Fibroblast of skin of abdomen (primary cell): ENCODE measurements around the gene RALGDS.
"Not testable (repeated sequence)": the region's sequence is repeated elsewhere in the genome, so short reads cannot be mapped to it uniquely, and the experiment has no call there.

Experiments used
- DNase-seq: peaks from one replicate; pipeline ENCODE4 v3.0.0-alpha.2; 2013

Gene RALGDS

DNA sequence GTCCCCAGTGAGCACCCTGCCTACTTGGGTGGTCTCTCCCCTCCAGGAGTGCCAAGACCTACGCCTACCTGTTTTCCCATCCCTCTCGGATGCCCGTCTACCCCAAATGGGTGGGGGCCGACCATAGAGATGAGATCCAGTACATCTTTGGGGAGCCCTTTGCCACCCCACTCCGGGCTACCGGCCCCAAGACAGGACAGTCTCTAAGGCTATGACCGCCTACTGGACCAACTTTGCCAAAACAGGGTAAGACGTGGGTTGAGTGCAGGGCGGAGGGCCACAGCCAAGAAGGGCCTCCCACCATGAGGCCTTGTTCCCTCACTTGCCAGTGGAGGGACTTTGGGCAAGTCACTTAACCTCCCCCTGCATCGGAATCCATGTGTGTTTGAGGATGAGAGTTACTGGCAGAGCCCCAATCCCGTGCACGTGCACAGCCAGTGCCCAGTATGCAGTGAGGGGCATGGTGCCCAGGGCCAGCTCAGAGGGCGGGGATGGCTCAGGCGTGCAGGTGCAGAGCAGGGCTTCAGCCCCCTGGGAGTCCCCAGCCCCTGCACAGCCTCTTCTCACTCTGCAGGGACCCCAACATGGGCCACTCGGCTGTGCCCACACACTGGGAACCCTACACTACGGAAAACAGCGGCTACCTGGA lies 34.7 kb downstream of the RALGDS start:
- DNase-seq: not testable (repeated sequence)

DNA sequence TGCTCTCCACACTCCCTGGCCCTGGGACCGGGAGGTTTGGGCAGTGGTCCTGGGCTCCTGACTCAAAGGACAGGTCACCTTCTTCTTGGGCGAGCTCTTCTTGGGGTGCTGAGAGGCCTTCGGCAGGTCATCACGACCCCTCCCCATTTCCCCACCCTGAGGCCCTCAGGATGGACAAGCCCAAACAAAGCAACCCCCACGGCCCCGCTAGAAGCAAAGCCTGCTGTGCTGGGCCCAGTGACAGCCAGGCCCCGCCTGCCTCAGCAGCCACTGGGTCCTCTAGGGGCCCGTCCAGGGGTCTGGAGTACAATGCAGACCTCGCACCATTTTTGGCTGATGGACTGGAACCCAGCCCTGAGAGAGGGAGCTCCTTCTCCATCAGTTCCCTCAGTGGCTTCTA lies 37.4 kb downstream of the RALGDS start:
- DNase-seq: not testable (repeated sequence)

DNA sequence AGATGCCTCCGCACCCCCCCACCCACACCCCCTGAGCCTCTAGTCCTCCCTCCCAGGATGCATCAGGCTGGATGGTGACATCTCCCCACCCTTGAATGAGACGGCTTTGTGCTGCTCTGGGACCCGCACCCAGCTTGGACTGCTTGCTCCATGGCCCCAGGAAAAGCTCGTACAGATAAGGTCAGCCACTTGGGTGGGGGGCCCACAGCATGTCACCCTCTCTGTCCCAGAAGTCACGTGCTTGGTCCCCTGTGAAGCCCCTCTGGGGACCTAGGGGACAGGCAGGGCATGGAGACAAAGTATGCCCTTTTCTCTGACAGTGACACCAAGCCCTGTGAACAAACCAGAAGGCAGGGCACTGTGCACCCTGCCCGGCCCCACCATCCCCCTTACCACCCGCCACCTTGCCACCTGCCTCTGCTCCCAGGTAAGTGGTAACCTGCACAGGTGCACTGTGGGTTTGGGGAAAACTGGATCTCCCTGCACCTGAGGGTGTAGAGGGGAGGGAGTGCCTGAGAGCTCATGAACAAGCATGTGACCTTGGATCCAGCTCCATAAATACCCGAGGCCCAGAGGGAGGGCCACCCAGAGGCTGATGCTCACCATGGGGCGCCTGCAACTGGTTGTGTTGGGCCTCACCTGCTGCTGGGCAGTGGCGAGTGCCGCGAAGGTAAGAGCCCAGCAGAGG lies 38.9 kb downstream of the RALGDS start:
- not testable (repeated sequence) for DNase-seq

DNA sequence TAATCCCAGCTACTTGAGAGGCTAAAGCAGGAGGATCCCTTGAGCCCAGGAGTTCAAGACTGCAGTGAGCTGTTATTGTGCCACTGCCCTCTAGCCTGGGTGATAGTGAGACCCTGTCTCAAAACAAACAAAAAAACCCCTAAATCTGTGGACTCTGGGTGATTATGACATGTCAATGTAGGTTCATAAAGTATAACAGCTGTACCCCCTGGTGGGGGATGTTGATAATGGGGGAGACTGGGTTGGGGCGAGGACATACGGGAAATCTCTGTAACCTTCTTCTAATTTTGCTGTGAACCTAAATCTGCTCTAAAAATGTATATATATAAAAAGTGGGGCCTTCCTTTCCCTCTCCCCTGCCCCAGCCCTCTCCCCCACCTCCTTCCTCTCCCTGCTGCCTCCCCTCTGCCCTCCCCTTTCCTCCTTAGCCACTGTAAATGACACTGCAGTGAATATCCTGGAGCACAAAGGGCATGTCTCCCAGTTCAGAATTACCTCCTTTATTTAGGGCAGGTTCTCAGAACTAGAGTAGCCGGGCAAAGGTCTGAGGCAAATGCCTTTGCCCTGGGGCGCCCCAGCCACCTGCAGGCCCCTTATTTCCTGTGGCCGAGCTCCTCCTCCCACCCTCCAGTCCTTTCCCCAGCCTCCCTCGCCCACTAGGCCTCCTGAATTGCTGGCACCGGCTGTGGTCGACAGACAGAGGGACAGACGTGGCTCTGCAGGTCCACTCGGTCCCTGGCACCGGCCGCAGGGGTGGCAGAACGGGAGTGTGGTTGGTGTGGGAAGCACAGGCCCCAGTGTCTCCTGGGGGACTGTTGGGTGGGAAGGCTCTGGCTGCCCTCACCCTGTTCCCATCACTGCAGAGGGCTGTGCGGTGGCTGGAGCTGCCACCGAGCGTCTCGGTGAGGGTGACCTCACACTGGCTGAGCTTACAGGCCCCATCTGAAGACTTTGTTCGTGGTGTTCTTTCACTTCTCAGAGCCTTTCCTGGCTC lies 40.0 kb downstream of the RALGDS start:
- not testable (repeated sequence) for DNase-seq

DNA sequence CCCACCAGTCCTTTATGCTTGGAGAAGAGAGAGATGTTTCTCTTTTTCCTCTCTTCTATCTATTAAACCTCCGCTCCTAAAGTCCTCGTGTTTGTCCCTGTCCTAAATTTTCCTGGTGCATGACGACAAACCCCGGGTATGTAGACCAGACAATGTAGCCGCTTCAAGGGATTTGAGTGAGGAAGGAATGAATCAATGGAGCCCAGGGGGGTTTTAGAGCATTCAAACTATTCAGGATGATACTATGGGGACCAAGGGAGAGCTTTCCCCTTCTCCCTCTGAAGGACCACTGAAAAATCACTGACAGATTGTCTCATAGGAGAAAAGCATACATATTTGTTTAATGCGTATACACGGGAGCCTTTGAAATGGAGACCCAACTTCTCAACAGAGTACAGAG lies 40.9 kb downstream of the RALGDS start:
- DNase-seq: peak; percentile 59

DNA sequence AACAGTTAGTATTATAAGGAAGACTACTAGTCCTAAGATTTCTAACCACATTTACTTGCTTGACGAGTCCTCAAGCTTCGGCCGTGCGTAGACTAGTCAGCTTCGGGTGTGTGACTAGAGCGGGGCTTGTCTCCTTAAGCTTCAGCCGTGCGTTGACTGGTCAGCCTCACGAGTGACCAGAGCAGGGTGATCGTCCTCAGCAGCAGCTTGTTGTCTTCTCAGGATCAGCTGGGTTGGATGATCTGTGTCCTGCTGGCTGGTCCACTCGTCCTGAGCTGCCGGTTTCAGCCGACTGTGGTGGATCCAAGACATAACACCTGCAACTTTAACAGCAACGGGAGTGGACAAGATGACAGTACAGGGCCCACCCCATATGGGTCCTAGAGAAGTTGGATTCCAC lies 42.6 kb downstream of the RALGDS start:
- DNase-seq: no peak

DNA sequence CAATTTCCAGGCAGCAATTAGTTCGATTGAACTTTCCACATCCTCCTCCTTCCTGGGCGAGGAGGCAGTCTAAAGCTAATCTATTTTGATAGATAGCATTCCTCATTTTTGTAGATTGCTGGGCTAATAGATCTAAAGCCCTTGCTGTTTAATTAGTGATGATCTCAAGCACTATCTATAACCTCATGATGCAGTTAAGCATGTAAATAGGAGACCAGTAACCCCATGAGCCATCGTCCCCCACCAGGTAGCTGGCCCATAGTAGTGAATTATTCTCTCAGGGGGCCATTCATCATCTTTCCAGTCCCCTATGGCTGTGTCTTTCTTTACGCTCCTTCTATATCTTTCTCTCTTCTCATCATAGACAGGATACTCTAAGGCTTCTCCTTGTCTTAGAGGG lies 44.3 kb downstream of the RALGDS start:
- no peak for DNase-seq

DNA sequence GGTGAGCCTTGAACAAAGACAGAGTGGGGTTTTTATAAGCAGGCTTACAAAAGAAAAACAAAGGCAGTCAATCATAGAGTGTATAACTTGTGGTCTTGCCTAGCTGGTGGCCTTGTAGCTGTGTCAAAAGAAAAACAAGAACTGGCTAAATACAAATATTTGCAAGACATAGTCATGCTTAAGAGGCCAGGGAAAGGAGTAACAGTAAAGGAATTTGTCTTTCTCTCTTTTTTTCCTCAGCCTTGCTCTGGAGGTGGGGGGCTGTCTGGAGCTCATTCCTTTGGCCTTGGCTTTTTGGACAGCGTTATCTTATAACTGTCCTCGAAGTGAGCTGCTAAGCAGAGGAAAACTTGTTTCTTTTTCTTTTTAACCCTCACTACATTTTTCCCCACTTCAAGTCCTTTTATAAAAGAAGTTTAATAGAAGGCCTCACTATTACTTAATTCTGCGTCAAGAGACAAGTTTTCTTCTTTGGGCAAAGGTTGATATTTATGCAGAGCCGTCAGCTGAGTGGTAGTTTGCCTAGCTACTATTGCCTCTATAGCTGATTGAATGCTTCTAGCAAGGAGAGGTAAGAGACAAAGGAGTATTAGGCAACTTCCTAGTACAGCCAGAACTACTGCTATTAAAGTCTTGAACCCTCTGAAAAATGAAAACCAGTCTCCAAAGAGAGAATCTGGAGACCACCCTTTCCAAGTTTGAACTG lies 45.0 kb downstream of the RALGDS start:
- peak; percentile 90 for DNase-seq

DNA sequence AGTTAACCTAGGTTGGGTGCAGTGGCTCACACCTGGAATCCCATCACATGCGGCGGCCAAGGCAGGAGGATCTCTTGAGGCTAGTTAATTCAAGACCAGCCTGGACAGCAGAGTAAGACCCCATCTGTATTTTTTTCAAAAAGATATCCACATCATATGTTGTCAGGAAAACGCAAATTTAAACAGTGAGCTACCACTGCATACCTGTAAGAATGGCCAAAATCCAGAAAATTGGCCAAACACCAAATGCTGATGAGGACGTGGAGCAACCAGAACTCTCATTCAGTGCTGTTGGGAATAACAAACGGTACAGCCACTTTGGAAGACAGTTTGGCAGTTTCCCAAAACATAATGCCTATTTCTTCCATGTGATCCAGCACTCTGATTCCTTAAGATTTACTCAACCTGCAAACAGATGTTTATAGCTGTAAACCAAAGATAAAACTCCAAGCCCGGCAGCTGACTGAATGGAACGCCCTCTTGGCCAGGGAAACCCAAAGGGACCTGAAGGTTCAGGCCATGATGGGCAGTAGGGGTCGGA lies 46.9 kb downstream of the RALGDS start:
- peak; percentile 69 for DNase-seq

DNA sequence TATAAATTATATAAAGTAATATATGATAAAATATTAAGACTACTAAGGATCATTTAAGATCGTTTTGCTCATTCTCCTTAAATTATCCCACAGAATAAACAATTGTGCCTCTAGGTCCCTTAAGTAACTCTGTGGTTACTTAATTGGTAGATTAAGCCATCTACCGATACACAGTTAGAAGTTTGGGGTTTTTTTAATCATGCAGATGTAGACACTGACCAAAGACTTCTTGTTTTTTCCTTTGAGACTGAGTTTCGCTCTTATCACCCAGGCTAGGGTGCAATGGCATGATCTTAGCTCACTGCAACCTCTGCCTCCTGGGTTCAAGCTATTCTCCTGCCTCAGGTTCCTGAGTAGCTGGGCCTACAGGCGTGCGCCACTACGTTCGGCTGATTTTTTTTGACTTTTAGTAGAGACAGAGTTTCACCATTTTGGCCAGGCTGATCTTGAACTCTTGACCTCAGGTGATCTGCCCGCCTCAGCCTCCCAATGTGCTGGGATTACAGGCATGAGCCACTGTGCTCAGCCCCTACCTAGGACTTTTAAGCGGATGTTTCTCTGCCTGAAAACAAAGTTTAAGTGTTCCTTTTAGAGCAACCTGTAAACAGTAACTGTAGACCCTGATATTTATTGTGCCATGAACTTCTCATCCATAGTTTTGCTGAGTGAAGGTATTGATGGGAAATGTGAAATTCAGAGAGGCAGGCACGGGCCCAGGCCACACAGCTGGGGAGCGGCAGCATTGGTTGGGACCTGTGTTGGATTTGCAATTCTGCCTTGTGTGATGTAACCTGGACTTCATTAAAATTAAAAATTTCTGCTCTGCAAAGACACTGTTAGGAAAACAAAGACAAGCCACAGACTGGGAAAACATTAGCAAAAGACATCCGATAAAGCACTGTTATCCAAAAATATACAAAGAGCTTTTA lies 47.7 kb downstream of the RALGDS start:
- DNase-seq: no peak

DNA sequence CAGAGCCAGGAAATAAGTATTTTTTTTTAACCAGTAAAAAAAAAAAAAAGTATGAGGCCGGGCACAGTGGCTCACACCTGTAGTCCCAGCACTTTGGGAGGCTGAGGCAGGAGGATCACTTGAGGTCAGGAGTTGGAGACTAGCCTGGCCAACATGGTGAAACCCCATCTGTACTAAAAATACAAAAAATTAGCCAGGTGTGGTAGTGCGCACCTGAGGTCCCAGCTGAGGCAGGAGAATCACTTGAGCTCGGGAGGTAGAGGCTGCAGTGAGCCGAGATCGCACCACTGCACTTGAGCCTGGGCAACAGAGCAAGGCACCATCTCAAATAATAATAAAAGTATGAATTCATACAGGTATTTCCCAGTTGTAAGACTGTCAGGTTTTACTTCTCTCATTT lies 48.8 kb downstream of the RALGDS start:
- DNase-seq: not testable (repeated sequence)

DNA sequence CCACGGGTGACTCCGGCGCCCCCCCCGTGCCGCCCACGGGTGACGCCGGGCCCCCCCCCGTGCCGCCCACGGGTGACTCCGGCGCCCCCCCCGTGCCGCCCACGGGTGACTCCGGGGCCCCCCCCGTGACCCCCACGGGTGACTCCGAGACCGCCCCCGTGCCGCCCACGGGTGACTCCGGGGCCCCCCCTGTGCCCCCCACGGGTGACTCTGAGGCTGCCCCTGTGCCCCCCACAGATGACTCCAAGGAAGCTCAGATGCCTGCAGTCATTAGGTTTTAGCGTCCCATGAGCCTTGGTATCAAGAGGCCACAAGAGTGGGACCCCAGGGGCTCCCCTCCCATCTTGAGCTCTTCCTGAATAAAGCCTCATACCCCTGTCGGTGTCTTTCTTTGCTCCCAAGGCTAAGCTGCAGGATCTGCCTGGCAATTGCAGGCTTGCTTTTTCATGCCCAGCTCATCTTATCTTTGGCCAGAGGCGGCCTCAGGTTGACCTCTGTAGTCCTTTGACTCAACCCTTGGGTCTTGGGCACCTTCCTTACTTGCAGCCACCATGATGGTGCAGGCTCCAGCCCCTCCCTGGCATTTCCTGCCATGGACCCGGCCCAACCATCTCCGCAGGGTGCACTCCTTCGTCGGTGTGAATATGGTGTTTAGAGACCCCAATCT lies 49.4 kb downstream of the RALGDS start:
- no peak for DNase-seq

DNA sequence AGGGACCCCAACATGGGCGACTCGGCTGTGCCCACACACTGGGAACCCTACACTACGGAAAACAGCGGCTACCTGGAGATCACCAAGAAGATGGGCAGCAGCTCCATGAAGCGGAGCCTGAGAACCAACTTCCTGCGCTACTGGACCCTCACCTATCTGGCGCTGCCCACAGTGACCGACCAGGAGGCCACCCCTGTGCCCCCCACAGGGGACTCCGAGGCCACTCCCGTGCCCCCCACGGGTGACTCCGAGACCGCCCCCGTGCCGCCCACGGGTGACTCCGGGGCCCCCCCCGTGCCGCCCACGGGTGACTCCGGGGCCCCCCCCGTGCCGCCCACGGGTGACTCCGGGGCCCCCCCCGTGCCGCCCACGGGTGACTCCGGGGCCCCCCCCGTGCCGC lies 50.1 kb downstream of the RALGDS start:
- DNase-seq: not testable (repeated sequence)

DNA sequence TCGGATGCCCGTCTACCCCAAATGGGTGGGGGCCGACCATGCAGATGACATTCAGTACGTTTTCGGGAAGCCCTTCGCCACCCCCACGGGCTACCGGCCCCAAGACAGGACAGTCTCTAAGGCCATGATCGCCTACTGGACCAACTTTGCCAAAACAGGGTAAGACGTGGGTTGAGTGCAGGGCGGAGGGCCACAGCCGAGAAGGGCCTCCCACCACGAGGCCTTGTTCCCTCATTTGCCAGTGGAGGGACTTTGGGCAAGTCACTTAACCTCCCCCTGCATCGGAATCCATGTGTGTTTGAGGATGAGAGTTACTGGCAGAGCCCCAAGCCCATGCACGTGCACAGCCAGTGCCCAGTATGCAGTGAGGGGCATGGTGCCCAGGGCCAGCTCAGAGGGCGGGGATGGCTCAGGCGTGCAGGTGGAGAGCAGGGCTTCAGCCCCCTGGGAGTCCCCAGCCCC lies 50.5 kb downstream of the RALGDS start:
- not testable (repeated sequence) for DNase-seq

DNA sequence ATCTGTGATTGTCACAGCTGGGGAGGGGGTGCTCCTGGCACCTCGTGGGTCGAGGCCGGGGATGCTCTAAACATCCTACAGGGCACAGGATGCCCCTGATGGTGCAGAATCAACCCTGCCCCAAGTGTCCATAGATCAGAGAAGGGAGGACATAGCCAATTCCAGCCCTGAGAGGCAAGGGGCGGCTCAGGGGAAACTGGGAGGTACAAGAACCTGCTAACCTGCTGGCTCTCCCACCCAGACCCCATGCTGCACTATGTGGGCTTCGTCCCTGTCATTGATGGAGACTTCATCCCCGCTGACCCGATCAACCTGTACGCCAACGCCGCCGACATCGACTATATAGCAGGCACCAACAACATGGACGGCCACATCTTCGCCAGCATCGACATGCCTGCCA lies 52.6 kb downstream of the RALGDS start:
- DNase-seq: not testable (repeated sequence)

DNA sequence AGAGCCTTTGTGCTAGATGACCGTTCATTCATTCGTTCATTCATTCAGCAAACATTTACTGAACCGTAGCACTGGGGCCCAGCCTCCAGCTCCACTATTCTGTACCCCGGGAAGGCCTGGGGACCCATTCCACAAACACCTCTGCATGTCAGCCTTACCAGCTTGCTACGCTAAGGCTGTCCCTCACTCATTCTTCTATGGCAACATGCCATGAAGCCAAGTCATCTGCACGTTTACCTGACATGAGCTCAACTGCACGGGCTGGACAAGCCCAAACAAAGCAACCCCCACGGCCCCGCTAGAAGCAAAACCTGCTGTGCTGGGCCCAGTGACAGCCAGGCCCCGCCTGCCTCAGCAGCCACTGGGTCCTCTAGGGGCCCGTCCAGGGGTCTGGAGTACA lies 53.2 kb downstream of the RALGDS start:
- no peak for DNase-seq

DNA sequence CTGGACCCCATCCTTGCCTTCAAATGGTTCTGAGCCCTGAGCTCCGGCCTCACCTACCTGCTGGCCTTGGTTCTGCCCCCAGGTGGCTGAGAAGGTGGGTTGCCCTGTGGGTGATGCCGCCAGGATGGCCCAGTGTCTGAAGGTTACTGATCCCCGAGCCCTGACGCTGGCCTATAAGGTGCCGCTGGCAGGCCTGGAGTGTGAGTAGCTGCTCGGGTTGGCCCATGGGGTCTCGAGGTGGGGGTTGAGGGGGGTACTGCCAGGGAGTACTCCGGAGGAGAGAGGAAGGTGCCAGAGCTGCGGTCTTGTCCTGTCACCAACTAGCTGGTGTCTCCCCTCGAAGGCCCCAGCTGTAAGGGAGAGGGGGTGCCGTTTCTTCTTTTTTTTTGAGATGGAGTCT lies 54.0 kb downstream of the RALGDS start:
- DNase-seq: no peak

DNA sequence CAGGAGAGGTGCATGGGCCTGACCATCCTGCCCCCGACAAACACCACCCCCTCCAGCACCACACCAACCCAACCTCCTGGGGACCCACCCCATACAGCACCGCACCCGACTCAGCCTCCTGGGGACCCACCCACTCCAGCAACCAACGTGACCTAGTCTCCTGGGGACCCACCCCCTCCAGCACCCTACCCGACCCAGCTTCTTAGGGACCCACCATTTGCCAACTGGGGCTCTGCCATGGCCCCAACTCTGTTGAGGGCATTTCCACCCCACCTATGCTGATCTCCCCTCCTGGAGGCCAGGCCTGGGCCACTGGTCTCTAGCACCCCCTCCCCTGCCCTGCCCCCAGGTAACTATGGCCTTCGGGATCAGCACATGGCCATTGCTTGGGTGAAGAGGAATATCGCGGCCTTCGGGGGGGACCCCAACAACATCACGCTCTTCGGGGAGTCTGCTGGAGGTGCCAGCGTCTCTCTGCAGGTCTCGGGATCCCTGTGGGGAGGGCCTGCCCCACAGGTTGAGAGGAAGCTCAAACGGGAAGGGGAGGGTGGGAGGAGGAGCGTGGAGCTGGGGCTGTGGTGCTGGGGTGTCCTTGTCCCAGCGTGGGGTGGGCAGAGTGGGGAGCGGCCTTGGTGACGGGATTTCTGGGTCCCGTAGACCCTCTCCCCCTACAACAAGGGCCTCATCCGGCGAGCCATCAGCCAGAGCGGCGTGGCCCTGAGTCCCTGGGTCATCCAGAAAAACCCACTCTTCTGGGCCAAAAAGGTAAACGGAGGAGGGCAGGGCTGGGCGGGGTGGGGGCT lies 54.7 kb downstream of the RALGDS start:
- DNase-seq: no peak

DNA sequence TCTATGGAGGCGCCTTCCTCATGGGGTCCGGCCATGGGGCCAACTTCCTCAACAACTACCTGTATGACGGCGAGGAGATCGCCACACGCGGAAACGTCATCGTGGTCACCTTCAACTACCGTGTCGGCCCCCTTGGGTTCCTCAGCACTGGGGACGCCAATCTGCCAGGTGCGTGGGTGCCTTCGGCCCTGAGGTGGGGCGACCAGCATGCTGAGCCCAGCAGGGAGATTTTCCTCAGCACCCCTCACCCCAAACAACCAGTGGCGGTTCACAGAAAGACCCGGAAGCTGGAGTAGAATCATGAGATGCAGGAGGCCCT lies 56.0 kb downstream of the RALGDS start:
- DNase-seq: no peak
